ENCODE data around the gene CKS1B.

CKS1B gene

DNA sequence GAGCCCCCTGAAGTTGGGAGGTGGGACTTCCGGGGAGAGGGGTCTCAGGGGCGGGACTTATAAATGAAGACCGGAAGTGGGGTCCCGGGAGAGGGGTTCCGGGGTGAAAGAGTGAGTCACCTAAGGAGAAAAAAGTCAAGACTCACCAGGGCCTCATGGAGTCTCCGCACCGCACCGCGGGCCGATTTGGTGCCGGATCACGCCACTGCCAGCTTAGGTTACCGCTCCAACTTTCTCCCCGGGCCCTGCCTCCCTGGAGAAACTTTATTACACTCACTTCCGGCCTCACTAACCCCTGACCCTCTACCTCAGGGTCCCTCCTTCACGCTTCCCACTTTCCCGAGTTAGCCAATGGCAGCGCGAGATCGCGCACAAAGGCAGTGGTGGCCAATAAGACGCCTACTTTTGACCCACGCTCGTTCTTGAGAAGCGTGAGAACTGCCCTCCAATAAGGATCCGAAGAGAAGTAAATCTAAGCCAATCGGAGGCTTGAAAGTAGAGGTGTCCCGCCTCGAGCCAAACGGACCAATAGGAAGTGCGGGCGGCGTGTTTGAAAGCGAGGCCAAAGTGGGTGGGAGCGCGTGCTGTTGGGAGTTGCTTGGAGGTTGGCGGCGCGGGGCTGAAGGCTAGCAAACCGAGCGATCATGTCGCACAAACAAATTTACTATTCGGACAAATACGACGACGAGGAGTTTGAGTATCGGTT is at the start of gene CKS1B:
Gene CKS1B (plus strand): TSS at position 580 of the 706 bp plus-strand sequence. CDS start 65 bp downstream, at position 645.
- DNase-seq: peak; percentile 94

DNA sequence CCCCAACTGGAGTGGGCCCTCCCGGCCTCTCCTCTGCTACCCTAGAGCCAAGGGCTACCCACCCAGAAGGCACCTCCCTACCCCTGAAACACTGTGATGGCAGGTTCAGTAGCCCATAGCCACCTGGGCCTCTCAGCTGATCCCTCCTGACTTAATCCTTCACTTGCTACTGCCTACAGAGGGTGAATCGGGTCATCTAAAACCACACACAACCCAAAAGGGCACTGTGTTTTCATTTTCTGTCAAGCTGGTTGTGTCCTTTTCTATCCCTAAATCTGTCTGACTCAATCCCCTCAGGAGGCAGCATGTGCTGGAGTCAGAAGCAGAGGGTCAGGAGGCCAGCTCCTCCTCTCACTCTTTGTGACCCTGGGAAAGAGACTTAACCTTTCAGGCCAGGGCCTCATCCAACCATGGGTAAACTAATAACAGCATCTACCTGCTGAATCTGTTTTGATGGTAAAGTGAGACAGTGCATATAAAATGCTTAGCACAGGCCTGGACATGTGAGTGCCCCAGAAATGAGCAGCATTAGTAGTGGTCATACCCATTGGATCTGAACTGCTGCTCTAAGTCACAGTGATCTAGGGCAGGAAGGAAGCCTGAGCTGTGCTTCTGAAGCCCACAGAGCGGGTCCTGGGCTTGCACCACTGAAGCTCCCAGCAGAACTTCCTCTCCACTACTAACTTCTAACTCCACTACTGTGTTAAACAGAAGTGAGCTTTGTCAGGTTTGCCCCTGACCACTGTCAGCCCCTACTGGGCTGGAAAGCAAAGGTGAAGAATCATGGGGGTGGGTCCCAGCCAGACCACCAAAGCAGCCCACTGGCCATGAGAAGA is 48.9 kb upstream of the CKS1B start:
- DNase-seq: no peak

DNA sequence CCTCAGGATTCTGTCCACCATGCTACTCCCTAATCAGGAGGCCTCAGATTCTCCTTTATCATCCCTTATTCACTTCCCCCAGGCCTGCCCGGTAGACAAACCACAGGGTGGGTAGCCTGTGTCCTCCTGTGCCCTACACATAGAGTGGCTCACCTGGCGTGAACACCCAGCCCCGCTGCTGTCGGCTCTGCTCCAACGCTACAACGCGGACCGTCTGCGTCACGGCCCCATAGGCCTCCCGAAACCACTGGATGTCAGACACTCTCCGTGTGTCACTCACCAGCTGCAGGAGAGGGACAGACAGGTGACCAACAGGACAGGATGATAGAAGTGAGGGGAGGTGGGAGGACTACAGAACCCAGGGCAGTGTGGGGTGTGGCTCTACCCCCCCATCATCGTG is 48.3 kb upstream of the CKS1B start:
- no peak for DNase-seq

DNA sequence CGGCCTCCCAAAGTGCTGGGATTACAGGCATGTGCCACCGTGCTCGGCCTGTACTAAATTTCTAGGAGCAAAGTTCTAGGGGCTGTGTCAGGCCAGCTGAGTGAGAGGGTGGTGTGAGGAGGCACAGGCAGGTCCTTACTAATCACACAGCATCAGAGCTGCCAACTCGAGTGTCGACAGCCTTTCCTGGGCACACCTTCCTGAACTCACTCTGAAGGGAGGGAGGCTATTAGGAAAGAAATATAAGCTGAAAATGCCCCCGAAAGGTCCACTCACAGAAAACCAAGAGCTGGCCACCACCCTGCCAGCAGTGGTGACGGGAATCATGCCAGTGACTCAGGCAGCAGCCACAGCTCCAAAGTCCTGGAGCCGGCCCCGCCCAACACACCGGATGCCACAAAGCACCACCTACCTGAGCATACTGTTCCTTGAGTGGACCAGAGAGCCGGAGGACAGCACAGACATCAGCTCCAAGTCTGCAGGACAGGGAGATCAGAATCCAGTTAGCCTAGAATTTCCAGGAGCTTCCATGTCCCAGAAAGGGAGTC is 42.5 kb upstream of the CKS1B start:
- DNase-seq: no peak

DNA sequence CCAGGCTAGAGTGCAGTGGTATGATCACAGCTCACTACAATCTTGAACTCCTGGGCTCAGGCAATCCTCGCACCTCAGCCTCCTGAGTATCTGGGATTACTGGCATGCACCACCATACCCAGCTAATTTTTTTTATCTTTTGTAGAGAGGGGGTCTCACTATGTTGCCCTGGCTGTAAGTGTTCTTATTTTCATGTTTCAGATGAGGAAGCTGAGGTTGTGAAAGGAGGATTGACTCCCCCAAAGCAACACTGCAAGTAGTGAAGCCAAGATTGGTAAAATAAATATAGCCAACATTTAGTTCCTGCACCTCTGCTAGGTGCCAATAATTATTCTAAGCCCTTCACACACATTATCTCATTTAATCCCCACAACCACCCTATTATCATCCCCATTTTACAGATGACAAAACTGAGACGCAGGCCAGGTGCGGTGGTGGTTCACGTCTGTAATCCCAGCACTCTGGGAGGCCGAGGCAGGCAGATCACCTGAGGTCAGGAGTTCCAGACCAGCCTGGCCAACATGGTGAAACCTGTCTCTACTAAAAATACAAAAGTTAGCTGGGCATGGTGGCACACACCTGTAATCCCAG is 40.0 kb upstream of the CKS1B start:
- DNase-seq: no peak

DNA sequence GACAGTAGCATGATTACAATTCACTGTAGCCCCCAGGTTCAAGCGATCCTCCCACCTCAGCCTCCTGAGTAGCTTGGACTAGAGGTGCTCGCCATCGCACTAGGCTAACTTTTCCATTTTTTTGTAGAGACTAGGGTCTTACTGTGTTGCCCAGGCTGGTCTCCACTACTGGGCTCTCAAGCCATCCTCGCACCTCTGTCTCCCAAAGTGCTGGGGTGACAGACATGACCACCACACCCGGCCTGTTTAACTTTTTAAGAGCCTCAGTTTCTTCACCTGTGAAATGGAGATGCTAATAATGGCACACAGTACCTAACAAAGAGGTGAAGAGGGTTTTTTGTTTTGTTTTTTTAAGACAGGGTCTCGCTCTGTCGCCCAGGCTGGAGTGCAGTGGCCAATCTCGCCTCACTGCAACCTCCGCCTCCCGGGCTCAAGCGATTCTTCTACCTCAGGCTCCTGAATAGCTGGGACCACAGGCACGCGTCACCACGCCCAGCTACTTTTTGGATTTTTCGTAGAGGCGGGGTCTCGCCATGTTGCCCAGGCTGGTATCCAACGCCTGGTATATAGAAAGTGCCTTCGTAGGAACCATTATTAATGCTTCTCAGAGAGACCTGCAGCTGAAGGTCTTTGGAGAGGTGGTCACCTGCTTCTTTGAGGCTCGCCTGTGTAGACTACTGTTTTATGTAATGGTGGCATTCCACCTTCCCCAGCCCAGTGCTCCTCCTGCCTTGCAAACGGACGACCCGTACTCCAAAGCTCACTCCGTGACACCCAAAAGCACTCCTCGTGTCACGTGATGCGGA is 38.5 kb upstream of the CKS1B start:
- DNase-seq: no peak

DNA sequence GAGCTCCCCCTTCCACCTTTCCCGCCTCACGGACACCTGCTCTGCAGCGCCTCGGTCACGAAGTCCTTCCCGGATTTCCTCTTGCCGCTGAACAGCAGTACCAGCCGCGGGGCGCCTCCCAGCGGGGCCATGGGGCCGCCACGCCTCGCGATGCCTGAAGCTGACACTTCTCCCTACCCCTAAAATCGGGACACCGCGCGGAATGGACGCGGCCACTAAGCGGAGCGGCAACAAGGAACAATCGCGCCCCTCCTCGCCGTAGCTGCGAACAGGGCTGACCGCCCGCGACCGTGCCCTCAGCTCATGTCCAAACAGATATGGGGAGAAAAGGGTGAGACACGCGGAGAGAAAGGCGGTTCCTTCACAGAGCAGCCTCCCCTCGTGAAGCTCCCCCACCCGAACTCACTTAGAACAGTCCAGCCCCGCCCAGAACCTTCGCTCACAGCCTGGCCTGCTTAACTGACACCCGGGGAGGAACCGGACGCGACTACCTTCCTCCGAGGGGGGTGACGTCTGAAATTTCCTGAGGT is 37.9 kb upstream of the CKS1B start, which contains the start of gene PMVK:
Gene PMVK (minus strand): TSS at position 165 of the 530 bp plus-strand sequence. CDS start 34 bp downstream, at position 131.
- peak; percentile 94 for DNase-seq

DNA sequence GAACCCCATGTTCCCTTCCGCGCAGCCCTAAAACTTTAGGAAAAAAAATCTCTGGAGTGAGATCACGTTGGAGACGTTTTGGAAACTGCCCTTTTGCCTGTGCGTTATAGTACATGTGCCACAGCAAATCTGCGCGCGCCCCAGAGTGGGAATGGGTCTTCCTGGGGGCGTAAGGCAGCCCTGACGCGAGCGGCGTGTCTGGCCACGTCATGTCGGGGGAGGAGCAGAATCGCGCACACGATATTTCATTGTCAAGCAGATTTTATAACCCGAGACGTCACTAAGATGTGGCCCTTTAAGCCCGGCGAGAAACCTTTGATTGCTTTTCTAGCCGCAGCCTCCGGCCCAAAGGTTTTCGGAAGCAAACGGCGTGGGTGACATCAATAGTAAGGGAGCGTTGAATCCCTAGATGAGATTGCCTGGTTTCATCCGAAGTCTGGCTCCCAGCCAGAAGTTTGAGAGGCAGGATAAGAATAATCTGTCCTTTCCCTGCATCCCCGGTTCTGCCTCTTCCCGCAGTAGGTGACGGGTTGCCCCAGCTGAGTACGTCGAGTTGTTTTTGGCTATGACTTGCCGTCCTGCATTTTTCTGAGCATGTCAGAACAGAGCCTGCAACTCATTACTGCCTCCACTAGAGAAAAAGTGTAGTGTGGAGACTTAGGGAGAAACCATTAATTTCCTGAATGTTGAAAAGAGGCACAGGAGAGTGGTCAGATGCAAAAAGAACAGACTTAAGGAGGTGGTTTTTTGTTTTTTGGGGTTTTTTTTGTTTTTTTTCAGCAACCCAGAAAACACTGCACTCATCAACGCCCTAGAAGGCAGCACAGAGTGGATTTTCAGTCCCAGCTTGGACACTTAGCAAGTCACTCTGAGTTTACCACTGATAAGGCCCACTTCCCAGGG is 37.1 kb upstream of the CKS1B start:
- peak; percentile 92 for DNase-seq

DNA sequence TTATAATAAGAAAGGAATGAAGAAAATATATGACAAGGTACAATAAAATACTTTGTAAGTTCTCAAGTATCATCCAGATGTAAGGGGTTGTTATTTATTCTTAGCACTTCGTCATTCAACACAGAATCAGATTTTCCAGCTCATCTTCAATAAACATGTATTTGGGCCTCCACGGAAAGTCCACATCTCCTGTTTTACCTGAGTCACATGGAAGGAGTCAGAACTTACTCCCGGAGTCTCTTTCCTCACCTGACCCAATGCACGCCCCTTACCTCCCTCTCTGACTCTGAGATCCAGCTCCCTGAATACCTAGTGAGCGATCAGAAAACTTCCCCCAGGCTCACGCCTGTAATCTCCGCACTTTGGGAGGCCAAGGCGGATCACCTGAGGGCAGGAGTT is 36.5 kb upstream of the CKS1B start:
- no peak for DNase-seq

DNA sequence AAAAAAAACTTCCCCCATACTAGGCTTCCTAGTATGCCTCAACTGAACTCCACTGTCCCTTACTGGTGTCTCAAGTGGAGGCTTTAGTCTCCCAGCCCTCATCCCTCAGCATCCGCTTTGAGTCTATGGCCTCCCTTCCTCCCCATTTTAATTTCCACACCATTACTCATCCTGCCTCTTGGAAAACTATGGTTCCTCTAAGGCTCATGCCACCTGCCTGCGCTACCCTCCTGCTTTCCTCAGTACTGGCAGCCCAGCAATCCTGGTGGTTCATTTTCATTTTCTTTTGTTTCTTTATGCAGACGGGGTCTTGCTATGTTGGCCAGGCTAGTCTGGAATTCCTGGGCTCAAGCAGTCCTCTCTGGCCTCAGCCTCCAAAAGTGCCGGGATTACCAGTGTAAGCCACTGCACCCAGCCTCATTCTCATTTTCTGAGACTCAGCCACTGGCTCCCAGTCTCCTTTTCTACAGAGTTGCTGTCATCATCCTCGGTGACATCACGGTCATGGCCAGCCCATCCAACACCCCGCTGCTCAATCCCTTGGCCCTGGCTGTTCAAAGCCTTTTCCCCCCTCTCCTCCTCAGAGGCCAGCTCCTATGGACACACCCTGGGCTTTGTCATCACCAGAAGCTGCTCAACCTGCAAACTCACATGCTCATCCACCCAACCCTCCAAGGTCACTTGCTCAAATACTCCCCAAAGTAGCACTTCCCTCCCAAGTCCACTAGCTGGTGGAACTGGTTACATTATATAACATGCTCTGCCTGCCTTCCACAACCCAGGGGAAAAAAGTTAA is 35.7 kb upstream of the CKS1B start:
- DNase-seq: no peak

DNA sequence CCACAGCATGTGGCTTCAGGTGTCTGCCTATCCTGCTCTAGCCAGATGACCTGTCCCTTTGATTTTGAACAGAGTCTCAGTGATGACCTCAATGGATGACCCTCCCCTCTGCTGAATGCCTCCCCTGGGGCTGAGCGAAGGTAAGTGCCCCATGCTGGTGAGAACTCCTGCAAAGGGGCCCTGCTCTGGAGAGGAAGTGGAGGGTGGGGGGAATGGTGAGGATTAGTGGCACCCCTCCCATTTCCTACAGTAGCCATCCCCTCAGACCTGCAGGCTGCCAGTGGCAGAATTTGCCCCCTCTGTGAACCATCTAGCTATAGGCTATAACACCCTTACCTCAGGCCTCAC is 34.3 kb upstream of the CKS1B start:
- DNase-seq: no peak

DNA sequence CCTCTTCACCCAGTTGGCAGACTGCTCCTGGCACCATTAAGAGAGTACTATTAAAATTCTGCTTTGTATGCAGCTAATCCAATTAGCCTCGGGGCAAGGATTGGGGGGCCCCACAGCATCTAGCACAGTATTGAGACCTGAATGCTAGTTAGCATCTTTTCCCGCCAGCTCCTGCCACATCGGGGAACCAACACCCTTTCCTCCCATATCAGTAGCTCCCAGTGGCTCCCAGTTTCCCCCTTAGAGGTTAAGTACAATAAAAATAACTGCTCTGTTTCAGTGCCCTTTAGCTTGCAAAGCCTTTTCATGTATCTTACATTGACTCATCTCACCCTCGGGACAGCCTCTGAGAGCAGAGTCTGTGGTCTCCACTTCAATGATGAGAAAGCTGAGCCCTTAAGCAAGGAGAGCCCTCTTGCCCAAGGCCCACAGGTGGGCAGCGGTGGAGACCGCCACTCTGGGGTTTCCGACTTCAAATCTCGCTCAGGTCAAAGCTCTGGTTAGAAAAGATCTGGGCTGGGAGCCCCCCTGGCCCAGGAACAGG is 33.8 kb upstream of the CKS1B start:
- no peak for DNase-seq

DNA sequence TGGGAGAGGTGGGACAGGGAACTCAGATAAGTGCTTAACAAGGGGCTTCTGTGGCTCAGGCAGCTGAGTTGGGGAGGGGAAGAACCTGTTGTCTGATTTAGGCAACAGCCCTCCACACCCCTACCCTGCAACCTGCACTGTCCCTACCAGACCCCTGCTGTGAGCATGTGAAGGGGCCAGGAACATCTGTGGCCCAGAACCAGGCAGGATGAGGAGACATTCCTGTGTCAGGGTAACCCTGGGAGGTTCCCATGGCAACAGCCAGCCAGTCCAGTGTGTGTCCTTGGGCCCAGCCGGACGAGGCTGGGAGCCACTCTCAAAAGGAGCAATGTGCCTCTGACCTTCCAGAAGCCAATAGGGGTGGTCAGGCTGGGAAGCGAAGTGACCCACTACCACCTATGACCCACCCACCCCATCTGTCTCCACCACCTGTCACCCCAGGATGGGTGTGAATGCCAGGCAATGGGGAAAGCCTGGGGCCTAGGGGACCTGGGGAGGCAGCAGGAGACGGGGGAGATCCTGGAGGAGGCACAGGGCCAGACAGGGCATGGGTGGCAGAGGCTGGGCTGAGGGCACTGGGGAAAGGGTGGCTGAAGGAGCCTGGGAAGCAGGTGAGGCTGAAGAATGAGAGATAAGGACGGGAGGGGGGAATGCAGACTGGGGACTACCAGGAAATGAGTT is 33.0 kb upstream of the CKS1B start:
- no peak for DNase-seq

DNA sequence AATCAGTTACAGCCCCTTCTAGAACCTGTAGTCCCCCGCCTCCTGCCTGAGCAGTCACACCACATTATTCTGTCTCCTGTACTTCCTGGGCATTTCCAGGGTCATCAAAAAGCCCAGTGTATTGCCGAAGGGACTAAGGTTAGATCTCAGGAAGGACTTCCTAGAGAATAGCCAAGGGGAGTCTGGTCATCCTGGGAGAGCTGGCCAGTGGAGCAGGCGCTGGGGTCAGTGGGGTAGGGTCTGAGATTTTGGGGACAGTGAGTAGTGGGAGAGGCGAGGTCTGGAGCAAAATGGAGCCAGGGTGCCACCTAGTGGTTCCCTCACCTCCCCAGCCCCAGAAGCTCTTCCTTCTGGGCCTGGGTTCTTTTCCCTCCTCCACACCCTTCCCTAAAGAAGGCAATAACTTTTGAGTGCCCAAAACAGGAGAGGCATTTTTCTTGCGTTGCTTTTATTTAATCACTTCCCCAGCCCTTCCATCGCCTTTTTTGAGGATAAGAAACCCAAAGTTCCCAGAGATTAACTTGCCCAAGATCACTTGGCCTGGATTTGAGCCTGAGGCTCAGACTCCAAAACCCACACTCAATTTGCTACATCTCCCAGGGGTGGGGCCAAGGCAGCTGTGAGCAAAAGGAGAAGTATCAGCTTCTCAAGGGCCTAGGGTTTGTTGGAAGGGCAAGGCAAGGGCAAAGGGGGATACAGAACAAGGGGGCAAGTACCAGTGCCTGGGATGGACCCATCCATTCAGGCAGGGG is 30.7 kb upstream of the CKS1B start:
- DNase-seq: no peak

DNA sequence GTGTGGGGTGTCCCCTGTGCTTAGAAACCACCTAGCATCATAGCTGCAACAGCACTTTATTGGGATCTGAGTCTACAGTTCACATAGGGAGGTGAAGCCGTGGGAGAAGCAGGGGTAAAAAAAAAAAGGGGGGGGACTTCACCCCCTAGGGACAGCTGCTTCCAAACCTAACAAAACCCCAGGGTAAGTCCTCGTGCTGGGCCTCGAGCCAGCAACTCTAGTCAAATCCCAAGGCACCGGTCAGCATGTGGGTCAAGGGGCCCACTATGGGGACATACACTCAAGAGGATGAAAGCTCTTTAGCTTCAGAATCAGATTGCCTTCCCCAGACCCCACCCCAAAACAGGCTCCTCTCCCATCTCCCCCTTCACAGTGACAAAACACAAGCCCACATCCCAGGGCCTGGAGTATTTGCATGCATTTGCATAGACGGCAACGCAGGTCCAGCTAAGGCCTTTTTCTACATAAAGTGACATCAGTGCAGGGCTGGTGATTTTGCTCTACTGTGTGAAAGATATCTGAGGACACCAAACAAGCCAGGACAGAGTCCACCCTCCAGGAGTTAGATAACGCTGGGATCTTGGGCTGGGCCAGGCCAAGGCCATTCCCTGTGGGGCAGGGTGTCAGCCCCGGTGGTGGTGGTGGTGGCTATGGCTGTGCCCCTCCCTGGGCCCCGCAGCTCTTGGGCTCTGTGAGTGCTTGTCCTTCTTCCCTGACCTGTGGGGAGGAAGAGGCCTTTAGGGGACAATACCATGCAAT is 29.9 kb upstream of the CKS1B start:
- DNase-seq: no peak

DNA sequence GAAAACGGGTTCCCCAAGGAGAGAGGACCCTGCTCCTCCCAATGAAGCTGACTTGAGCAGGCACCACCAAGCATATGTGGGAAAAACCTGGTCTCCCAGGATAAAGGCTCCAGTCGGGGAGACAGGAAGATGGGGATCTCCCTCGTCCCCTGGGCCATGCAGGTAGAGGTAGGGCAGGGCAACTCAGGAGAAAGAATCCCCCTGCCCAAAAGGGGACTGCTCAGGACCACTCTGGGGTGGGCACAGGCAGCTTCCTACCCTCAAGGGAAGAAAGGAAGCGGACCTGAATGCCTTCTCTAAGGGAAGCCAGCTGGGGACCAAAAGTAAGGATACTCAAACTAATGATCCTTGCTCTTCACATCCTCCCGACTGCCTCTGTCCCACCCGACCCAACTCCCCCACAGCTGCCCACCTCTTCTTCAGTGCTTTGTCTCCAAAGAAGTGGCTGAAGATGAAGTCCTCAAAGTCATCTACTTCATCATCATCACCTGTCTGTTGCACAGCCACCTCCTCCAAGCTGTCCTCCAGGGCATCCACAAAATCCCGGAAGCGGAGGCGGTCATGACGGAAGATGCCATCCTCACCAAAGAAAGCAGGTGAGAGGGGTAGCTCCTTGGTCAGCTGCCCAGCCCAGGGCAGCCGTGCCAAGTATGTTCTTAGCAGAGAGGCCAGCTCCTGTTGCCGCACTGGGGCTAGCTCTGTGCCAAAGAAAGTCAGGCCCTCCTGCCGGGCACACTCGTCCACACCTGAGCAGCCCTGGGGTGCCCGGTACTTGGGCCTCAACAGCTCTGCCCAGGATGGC is 29.1 kb upstream of the CKS1B start:
- DNase-seq: no peak
